ENCODE results near the gene FCF1. TPM values are rescaled to one million over a fixed set of nuclear protein-coding genes. Genes with fewer than 3 reads are reported as not detected.

The FCF1 gene
- total and polyA plus RNA-seq, 10 donors = 6.9 to 42.2 (median 32.8) TPM

- no peaks in the 10 kb centered on the region for H3K9me3 ChIP-seq
- WGBS, 5 donors = 90 to 98% (median 92%) methylated on average over 2 of the region's 2 CpGs
- no peak overlapping the region for H3K27ac ChIP-seq
- H3K4me1 ChIP-seq = no peaks in the 10 kb centered on the region
- DNase-seq = no peak
- H3K4me3 ChIP-seq = no peak overlapping the region
- peaks cover 0 to 73% (median 51%) of the 10 kb centered on the region in 6 donors for H3K36me3 ChIP-seq
- intact Hi-C loops (cut with DNase I; ENCODE audit: low total_unique reads) = no loop called here
- TF ChIP-seq CTCF (IDR thresholded peaks at IDR 0.05 in 8 of 11, conservative IDR thresholded peaks at IDR 0.05 in 3 of 11) (no peak), POLR2A (IDR thresholded peaks at IDR 0.05) (no peak), POLR2AphosphoS5 (IDR thresholded peaks at IDR 0.05) (no peak)
- no peaks in the 10 kb centered on the region for H3K27me3 ChIP-seq (replicated peaks in 1 of 7)
Measured at GRCh38 chr14:74732387-74732786, 19.4 kb downstream of the FCF1 start.

GRCh38 chr14:74733221-74733620, 20.3 kb downstream of the FCF1 start:
- whole genome bisulfite sequencing, 5 donors = 71 to 87% (median 78%) methylated on average over 3 of the region's 3 CpGs
- H3K27ac ChIP-seq = peak overlapping the region in 3 of 8 donors; percentile 4 to 15 (median 10)
- DNase-seq = no peak
- no peaks in the 10 kb centered on the region for H3K4me1 ChIP-seq
- no peaks in the 10 kb centered on the region for H3K9me3 ChIP-seq
- no peak overlapping the region for H3K4me3 ChIP-seq
- peaks cover 0 to 82% (median 54%) of the 10 kb centered on the region in 6 donors for H3K36me3 ChIP-seq
- TF ChIP-seq POLR2A (IDR thresholded peaks at IDR 0.05) (no peak), CTCF (IDR thresholded peaks at IDR 0.05 in 8 of 11, conservative IDR thresholded peaks at IDR 0.05 in 3 of 11) (no peak), POLR2AphosphoS5 (IDR thresholded peaks at IDR 0.05) (no peak)
- intact Hi-C loops (cut with DNase I; ENCODE audit: low total_unique reads) = no loop called here
- no peaks in the 10 kb centered on the region for H3K27me3 ChIP-seq (replicated peaks in 1 of 7)

GRCh38 chr14:74735125-74735524, 22.2 kb downstream of the FCF1 start:
- intact Hi-C loops (cut with DNase I; ENCODE audit: low total_unique reads) = no loop called here
- Histone ChIP-seq H3K27ac (no peak overlapping the region), H3K36me3 (peaks cover 0 to 95% (median 65%) of the 10 kb centered on the region in 6 donors), H3K4me3 (no peak overlapping the region), H3K4me1 (no peaks in the 10 kb centered on the region), H3K27me3 (replicated peaks in 1 of 7) (no peaks in the 10 kb centered on the region), H3K9me3 (no peaks in the 10 kb centered on the region)
- TF ChIP-seq POLR2AphosphoS5 (IDR thresholded peaks at IDR 0.05) (no peak), CTCF (IDR thresholded peaks at IDR 0.05 in 8 of 11, conservative IDR thresholded peaks at IDR 0.05 in 3 of 11) (no peak), POLR2A (IDR thresholded peaks at IDR 0.05) (no peak)
- WGBS, 5 donors = 96 to 98% (median 97%) methylated on average over 4 of the region's 4 CpGs
- no peak for DNase-seq

GRCh38 chr14:74737753-74738325, 24.9 kb downstream of the FCF1 start:
- 90 to 99% (median 94%) methylated on average over 4 of the region's 4 CpGs for WGBS, 5 donors
- H3K36me3 ChIP-seq = peaks cover 0 to 68% (median 54%) of the 10 kb centered on the region in 6 donors
- H3K27ac ChIP-seq = no peak overlapping the region
- H3K4me3 ChIP-seq = no peak overlapping the region
- no peaks in the 10 kb centered on the region for H3K4me1 ChIP-seq
- DNase-seq = no peak
- no peaks in the 10 kb centered on the region for H3K9me3 ChIP-seq
- intact Hi-C loops (cut with DNase I; ENCODE audit: low total_unique reads) = no loop called here
- TF ChIP-seq POLR2AphosphoS5 (IDR thresholded peaks at IDR 0.05) = no peak
- TF ChIP-seq POLR2A (IDR thresholded peaks at IDR 0.05) = no peak
- TF ChIP-seq CTCF (IDR thresholded peaks at IDR 0.05 in 8 of 11, conservative IDR thresholded peaks at IDR 0.05 in 3 of 11) = no peak
- no peaks in the 10 kb centered on the region for H3K27me3 ChIP-seq (replicated peaks in 1 of 7)

Data from spleen (tissue), 11 donors.